Keratinocyte (primary cell): ENCODE results near the gene CD37.

Source experiments
- EZH2 ChIP-seq: IDR thresholded peaks from one replicate; pipeline ENCODE4 v1.6.1; 2012; ENCODE audit warnings: inconsistent platforms, mild to moderate bottlenecking, low read length, moderate library complexity
- TF ChIP-seq, protein P1 (sequence below), 3 experiments: IDR thresholded peaks in 1 of 3; conservative IDR thresholded peaks in 1 of 3; optimal IDR thresholded peaks in 1 of 3; 2 replicates in 2 of 3; 3 replicates in 1 of 3; pipeline versions ENCODE3 to v1.5.1; 2011; ENCODE audit warnings: low read length in 3 of 3, mild to moderate bottlenecking in 3 of 3, moderate library complexity in 2 of 3, control low read depth in 1 of 3, inconsistent platforms in 1 of 3; ENCODE audit not compliant: insufficient read depth in 2 of 3; ENCODE audit errors: extremely low read depth in 1 of 3

DNA sequence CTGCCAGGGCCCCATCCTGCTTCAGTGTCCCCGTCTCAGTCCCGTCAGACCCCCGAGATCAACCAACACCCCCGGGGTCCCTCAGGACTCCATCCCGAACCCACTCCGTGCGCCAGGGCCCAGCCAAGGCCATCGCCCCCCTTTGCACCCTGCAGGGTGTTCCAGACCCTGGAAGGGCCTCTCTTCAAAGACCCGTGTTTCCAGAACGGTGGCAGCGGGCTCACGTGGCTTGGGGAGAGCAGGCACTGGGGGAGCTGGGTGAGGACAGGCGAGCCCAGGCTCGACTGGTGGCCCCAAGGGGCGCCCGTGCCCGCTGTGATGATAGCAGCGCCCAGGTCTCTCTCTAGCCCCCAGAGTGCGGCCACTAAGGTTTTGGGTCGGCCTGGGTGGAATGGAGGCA lies 54.2 kb downstream of the CD37 start:
- TF ChIP-seq, protein P1, sequence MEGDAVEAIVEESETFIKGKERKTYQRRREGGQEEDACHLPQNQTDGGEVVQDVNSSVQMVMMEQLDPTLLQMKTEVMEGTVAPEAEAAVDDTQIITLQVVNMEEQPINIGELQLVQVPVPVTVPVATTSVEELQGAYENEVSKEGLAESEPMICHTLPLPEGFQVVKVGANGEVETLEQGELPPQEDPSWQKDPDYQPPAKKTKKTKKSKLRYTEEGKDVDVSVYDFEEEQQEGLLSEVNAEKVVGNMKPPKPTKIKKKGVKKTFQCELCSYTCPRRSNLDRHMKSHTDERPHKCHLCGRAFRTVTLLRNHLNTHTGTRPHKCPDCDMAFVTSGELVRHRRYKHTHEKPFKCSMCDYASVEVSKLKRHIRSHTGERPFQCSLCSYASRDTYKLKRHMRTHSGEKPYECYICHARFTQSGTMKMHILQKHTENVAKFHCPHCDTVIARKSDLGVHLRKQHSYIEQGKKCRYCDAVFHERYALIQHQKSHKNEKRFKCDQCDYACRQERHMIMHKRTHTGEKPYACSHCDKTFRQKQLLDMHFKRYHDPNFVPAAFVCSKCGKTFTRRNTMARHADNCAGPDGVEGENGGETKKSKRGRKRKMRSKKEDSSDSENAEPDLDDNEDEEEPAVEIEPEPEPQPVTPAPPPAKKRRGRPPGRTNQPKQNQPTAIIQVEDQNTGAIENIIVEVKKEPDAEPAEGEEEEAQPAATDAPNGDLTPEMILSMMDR (optimal IDR thresholded peaks at IDR 0.05 in 1 of 3, IDR thresholded peaks at IDR 0.05 in 1 of 3, conservative IDR thresholded peaks at IDR 0.05 in 1 of 3; ENCODE audit: extremely low read depth in 1 of 3, insufficient read depth in 2 of 3, low read length in 3 of 3), result no peak
- TF ChIP-seq EZH2, result no peak
